Measurements from ENCODE around the gene ATG7.

- TF ChIP-seq ZNF274 (IDR thresholded peaks at IDR 0.05; ENCODE audit: low read depth, low read length) (no peak), SUZ12 (IDR thresholded peaks at IDR 0.05; ENCODE audit: extremely low read depth, insufficient read depth, insufficient read length) (no peak)
Measured at GRCh38 chr3:11558002-11558401, 285.8 kb downstream of the ATG7 start.
